Upper lobe of left lung (tissue), 6 donors: ENCODE measurements around the gene FBLN5. TPM values are rescaled to one million over a fixed set of nuclear protein-coding genes. Genes with fewer than 3 reads are reported as not detected.
"Not testable (repeated sequence)": the region's sequence is repeated elsewhere in the genome, so short reads cannot be mapped to it uniquely, and the experiment has no call there.

Experiments
- ATAC-seq, 2 donors: fragments of 200-7000 bp; cut with Tn5 transposase; one replicate each; pipeline ENCODE4 v1.9.1; 2022; ENCODE audit warnings: mild to moderate bottlenecking in 2 of 2, moderate library complexity in 2 of 2; ENCODE audit not compliant: low FRiP score in 2 of 2
- DNase-seq, 2 donors: peaks; one replicate each; pipeline ENCODE4 v3.0.0-alpha.2; 2019 to 2020
- H3K27ac ChIP-seq, 4 donors: fragments of 200-600 bp; sonication (generic); one replicate each; pipeline ENCODE4 v1.5.1; 2016 to 2019
- H3K27me3 ChIP-seq, 4 donors: fragments of 200-600 bp; sonication (generic); one replicate each; pipeline ENCODE4 v1.5.1; 2017 to 2019
- H3K36me3 ChIP-seq, 4 donors: fragments of 200-600 bp; sonication (generic); one replicate each; pipeline ENCODE4 v1.5.1; 2016 to 2019
- H3K4me1 ChIP-seq, 4 donors: fragments of 200-600 bp; sonication (generic); one replicate each; pipeline ENCODE4 v1.5.1; 2018 to 2019
- H3K4me3 ChIP-seq, 4 donors: fragments of 200-600 bp; sonication (generic); one replicate each; pipeline ENCODE4 v1.5.1; 2017 to 2019; ENCODE audit warnings: mild to moderate bottlenecking in 2 of 4, moderate library complexity in 1 of 4
- H3K9me3 ChIP-seq, 4 donors: fragments of 200-600 bp; sonication (generic); one replicate each; pipeline ENCODE4 v1.5.1; 2018 to 2019
- EP300 ChIP-seq, 4 donors: sonication (generic); formaldehyde crosslinking; IDR thresholded peaks; one replicate each; pipeline ENCODE4 v1.5.1; 2017; ENCODE audit warnings: antibody characterized with exemption in 4 of 4, control low read depth in 2 of 4
- POLR2A ChIP-seq, 4 donors: fragments of 450-650 bp; IDR thresholded peaks; one replicate each; pipeline ENCODE4 v1.5.1; 2016 to 2017; ENCODE audit warnings: antibody characterized with exemption in 4 of 4, mild to moderate bottlenecking in 2 of 4
- POLR2AphosphoS5 ChIP-seq, 2 donors: sonication (generic); formaldehyde crosslinking; IDR thresholded peaks; one replicate each; pipeline ENCODE4 v1.5.1; 2017; ENCODE audit warnings: antibody characterized with exemption in 2 of 2
- WGBS, 2 donors: methylation state at CpG; one replicate each; pipeline ENCODE4 v1.1.5; 2017 to 2018; 5-methylcytosine and 5-hydroxymethylcytosine counted together
- total RNA-seq, 6 donors: library from RNA; depleted of rRNA in 4 of 6; stranded (reverse); fragments of >200 nt in 4 of 6; gene quantifications; one replicate each; pipeline versions ENCODE4 v1.1.0 to v1.2.1, GENCODE V29; 2016 to 2021
- TF ChIP-seq, protein P1 (sequence below), 6 experiments: fragments of 450-650 bp in 4 of 6; fragments of 200-600 bp in 2 of 6; sonication (generic) in 2 of 6; IDR thresholded peaks; one replicate each; pipeline ENCODE4 v1.5.1; 2016 to 2019; ENCODE audit warnings: antibody characterized with exemption in 6 of 6
- donor health status: DM: no; HTN: no; CAD: no; lungs with moderate emphysema.
- donor health status: DM: no; HTN: yes; CAD: no; lungs with severe emphysema.

Gene FBLN5
- total RNA-seq, 6 donors from 2014 or later = 53.8 to 196 (median 133) TPM

DNA sequence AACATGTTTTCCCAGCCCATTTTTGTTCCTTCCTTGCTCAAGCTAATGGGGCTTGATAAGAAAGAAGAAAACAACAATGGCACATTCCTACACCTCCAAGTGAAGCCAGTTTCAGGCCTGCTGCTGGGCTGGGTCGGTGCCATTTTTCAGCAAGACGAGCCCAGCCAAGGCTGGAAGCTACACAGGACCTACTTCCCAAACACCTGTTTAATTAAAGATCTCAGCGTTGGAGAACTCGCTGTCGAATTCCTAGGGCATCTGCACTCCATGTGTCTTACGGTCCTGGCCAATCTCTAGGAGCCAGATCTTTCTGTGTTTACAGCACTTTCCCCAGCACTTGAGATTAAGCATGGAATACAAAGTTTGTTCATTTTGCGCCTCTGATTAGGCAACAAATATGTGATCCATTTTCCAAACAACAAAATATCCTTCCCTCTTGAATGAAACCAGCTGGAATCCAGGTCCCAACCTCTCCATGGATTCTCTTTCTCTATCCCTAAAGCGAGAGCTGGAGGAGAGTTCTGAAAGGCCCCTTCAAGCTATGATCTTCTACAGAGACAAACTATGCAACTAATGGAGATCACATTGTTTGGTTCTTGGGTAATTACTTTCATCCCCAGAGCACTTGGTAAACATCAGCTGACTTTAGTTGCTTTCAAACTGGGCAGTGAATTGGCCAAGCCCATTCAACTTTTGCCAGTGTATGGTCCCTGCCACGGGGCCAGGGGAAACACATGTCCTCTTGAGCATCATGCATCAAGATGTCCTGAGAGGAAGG lies 45.9 kb downstream of the FBLN5 start:
- H3K36me3 ChIP-seq = no peaks in the 10 kb centered on the region
- no peaks in the 10 kb centered on the region for H3K27me3 ChIP-seq
- H3K27ac ChIP-seq = peak overlapping the region; percentile 4 to 64 (median 19)
- DNase-seq (no peak), ATAC-seq (peak in 1 of 2 donors; percentile 62)
- no peaks in the 10 kb centered on the region for H3K9me3 ChIP-seq
- TF ChIP-seq POLR2AphosphoS5 (IDR thresholded peaks at IDR 0.05) (peak in 1 of 2 donors; percentile 31), POLR2A (IDR thresholded peaks at IDR 0.05) (no peak)
- H3K4me3 ChIP-seq = no peak overlapping the region
- WGBS, 2 donors = 68 to 80% methylated on average over 9 of the region's 9 CpGs
- peaks cover 9 to 32% (median 15%) of the 10 kb centered on the region in 4 donors for H3K4me1 ChIP-seq

DNA sequence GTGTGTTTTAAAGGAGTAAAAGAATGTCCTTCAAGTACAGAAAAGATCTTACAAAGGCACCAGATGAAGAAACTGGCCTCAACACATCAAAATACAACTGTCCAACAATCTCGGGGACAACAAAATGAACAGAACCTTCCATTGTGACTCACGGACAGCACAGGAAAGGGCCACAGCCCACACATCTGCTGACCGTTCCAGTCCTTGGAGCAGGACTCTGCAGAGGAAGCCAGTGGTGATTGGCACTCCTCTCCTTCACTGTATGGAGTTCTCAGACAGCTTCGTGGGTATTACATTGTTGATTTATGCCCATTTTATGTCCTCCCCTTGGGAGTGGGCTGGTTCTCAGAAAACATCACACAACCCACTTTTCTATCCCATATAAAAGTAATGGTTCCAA lies 47.7 kb downstream of the FBLN5 start:
- Histone ChIP-seq H3K4me1 (peaks cover 9 to 30% (median 17%) of the 10 kb centered on the region in 4 donors), H3K27me3 (no peaks in the 10 kb centered on the region), H3K9me3 (no peaks in the 10 kb centered on the region), H3K27ac (peak overlapping the region in 3 of 4 donors; percentile 52 to 69 (median 55)), H3K36me3 (no peaks in the 10 kb centered on the region), H3K4me3 (no peak overlapping the region)
- ATAC-seq (no peak), DNase-seq (no peak)
- no peak for TF ChIP-seq POLR2A (IDR thresholded peaks at IDR 0.05)
- no peak for TF ChIP-seq POLR2AphosphoS5 (IDR thresholded peaks at IDR 0.05)
- WGBS, 2 donors = 60 to 79% methylated on average over 4 of the region's 4 CpGs

DNA sequence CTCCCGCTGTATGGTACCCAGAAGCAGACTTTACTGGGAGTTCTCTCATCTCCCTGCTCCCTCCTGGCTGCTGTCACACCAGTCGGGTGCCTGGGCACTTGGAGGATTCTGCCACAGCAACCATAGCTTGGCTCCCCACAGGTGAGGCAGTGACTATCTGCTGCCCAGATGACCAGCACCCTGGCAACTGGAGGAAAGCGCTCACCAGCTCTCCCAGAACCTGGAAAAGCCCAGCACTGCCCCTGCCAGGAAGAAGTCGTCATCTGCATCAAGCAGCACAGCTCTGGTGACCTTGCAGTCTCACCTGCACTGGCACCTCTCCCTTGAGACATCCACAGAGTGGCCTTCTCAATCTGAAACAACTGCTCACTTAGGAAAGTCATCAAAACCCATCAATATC lies 48.3 kb downstream of the FBLN5 start:
- 85 to 86% methylated on average over 4 of the region's 4 CpGs for whole genome bisulfite sequencing, 2 donors
- peak overlapping the region in 3 of 4 donors; percentile 52 to 69 (median 55) for H3K27ac ChIP-seq

DNA sequence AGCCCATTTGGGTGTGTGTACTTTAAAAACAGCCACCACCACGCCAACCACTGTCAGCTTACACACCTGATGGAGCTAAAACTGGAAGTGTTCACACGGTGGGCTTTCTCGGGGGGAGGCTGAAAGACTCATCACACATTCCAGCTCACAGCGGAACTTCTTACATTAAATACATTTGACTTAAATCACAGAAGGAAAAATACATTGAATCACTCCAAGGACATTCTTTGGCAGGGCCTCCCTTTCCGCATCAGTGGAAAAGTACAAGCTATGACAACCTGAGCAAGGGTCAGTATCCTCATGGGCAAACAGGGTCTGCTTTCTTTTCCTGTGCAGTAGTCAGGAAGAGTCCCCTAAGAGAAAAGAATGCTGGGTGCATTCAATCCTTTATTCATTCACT lies 49.1 kb downstream of the FBLN5 start:
- Histone ChIP-seq H3K9me3 (no peaks in the 10 kb centered on the region), H3K27me3 (no peaks in the 10 kb centered on the region), H3K27ac (peak overlapping the region in 3 of 4 donors; percentile 40 to 63 (median 49)), H3K4me1 (peaks cover 9 to 30% (median 17%) of the 10 kb centered on the region in 4 donors), H3K4me3 (no peak overlapping the region), H3K36me3 (no peaks in the 10 kb centered on the region)
- 86 to 95% methylated on average over 5 of the region's 5 CpGs for WGBS, 2 donors
- TF ChIP-seq POLR2A (IDR thresholded peaks at IDR 0.05) = no peak
- TF ChIP-seq, protein P1, sequence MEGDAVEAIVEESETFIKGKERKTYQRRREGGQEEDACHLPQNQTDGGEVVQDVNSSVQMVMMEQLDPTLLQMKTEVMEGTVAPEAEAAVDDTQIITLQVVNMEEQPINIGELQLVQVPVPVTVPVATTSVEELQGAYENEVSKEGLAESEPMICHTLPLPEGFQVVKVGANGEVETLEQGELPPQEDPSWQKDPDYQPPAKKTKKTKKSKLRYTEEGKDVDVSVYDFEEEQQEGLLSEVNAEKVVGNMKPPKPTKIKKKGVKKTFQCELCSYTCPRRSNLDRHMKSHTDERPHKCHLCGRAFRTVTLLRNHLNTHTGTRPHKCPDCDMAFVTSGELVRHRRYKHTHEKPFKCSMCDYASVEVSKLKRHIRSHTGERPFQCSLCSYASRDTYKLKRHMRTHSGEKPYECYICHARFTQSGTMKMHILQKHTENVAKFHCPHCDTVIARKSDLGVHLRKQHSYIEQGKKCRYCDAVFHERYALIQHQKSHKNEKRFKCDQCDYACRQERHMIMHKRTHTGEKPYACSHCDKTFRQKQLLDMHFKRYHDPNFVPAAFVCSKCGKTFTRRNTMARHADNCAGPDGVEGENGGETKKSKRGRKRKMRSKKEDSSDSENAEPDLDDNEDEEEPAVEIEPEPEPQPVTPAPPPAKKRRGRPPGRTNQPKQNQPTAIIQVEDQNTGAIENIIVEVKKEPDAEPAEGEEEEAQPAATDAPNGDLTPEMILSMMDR (IDR thresholded peaks at IDR 0.05) = no peak
- no peak for TF ChIP-seq POLR2AphosphoS5 (IDR thresholded peaks at IDR 0.05)
- TF ChIP-seq EP300 (IDR thresholded peaks at IDR 0.05) = no peak
- ATAC-seq (no peak), DNase-seq (no peak)

More for the DNA sequence above, 48.3 kb downstream of the FBLN5 start:
- H3K4me1 ChIP-seq = peaks cover 9 to 30% (median 17%) of the 10 kb centered on the region in 4 donors
- no peak overlapping the region for H3K4me3 ChIP-seq
- H3K36me3 ChIP-seq = no peaks in the 10 kb centered on the region
- DNase-seq (peak in 1 of 2 donors; percentile 67), ATAC-seq (no peak)
- TF ChIP-seq EP300 (IDR thresholded peaks at IDR 0.05) (no peak), POLR2A (IDR thresholded peaks at IDR 0.05) (no peak), POLR2AphosphoS5 (IDR thresholded peaks at IDR 0.05) (no peak)
- TF ChIP-seq, protein P1 (IDR thresholded peaks at IDR 0.05) = peak in 1 of 6 experiments; percentile 22
- H3K27me3 ChIP-seq = no peaks in the 10 kb centered on the region
- H3K9me3 ChIP-seq = no peaks in the 10 kb centered on the region

DNA sequence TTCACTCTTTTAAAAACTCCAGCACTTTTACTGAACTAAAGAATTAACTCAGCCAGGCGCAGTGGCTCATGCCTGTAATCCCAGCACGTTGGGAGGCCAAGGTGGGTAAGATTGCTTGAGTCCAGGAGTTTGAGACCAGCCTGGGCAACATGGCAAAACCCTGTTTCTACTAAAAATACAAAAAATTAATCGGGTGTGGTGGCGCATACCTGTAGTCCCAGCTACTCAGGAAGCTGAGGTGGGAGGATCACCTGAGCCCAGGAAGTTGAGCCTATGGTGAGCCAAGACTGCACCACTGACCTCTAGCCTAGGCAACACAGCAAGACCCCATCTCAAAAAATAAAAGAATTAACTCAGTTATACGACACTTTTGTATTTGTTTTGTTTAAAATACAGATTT lies 49.8 kb downstream of the FBLN5 start:
- Histone ChIP-seq H3K4me1 (peaks cover 9 to 30% (median 17%) of the 10 kb centered on the region in 4 donors), H3K27ac (peak overlapping the region; percentile 2 to 71 (median 52))
- not testable (repeated sequence) for H3K4me3 ChIP-seq, DNase-seq, H3K27me3 ChIP-seq, H3K9me3 ChIP-seq, ATAC-seq, H3K36me3 ChIP-seq
- 81 to 88% methylated on average over 5 of the region's 5 CpGs for WGBS, 2 donors

DNA sequence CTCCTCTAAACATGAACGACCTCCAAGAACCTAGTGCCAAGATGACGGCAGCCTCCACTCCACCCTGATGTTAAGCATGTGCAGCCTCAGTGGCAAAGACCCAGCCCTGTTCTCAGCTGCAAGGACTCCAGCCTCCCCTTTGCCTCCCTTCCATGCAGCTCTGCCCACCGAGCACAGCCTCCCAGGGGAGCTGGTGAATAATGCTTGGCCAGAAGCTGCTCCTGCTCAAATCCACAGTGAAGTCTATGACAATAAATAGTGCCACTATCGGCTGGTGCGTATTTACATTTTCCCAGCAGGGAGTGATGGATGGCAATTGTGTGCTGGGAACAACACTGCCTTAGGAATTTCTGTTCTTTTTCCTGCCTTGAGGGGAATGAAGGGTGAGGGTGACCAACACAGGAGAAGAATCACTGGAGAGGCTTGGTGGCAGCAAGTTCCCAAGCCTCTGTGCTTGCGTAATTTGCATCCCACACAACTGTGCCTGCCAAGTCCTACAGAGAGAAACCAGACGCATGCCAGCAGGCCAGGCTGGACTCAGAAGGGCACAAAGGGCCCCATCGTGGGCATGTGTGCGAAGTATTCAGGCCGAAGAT lies 50.3 kb downstream of the FBLN5 start:
- H3K27ac ChIP-seq = peak overlapping the region; percentile 28 to 71 (median 58)
- peak; percentile 39 to 49 for ATAC-seq

More for the DNA sequence above, 50.3 kb downstream of the FBLN5 start:
- H3K4me1 ChIP-seq = peaks cover 9 to 30% (median 17%) of the 10 kb centered on the region in 4 donors
- no peak overlapping the region for H3K4me3 ChIP-seq
- 42 to 51% methylated on average over 10 of the region's 10 CpGs for WGBS, 2 donors
- TF ChIP-seq EP300 (IDR thresholded peaks at IDR 0.05) (peak in 2 of 4 donors; percentile 18 to 39), POLR2AphosphoS5 (IDR thresholded peaks at IDR 0.05) (peak in 1 of 2 donors; percentile 69), POLR2A (IDR thresholded peaks at IDR 0.05) (no peak)
- TF ChIP-seq, protein P1 (IDR thresholded peaks at IDR 0.05) = no peak
- H3K27me3 ChIP-seq = no peaks in the 10 kb centered on the region
- no peaks in the 10 kb centered on the region for H3K9me3 ChIP-seq
- DNase-seq = peak in 1 of 2 donors; percentile 87
- H3K36me3 ChIP-seq = no peaks in the 10 kb centered on the region
